ENCODE data around the gene NEK6.

NEK6 gene

DNA sequence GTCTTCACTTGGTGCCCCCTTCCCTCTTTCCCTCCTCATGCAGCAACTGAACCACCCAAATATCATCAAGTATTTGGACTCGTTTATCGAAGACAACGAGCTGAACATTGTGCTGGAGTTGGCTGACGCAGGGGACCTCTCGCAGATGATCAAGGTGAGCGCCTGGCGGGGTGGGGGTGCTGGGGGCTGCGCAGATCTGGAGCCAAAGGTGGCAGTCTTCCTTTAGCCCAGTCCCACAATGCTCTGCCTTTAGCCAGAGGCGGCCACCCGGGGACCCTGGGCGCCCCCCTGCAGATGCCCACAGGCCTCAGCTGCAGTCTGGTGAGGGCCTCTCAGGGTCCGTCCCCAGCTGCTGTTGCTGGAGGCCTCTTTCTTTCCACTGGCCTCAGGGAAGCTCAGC, 63.7 kb downstream of the NEK6 start:
- no peak for DNase-seq (ENCODE audit: low read depth in 2 of 2)

DNA sequence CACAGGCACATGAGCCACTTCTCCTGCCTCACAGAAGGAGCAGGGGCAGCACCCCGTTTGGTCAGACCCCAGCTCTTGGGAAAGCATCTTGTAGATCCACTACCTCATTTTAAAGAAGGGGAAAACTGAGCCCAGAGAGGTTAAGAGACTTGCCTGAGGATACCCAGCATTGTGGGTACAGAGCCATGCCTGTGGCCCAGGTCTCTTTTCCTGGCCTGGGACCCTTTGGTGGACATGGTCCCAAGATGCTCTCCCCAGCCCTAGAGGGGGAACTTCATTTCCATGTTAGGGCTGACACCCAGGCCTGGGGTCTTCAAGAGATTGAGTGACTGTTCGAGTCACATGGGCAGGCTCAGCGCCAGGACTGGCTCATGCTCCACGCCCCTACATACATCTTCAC, 64.2 kb downstream of the NEK6 start:
- no peak for DNase-seq (ENCODE audit: low read depth in 2 of 2)

DNA sequence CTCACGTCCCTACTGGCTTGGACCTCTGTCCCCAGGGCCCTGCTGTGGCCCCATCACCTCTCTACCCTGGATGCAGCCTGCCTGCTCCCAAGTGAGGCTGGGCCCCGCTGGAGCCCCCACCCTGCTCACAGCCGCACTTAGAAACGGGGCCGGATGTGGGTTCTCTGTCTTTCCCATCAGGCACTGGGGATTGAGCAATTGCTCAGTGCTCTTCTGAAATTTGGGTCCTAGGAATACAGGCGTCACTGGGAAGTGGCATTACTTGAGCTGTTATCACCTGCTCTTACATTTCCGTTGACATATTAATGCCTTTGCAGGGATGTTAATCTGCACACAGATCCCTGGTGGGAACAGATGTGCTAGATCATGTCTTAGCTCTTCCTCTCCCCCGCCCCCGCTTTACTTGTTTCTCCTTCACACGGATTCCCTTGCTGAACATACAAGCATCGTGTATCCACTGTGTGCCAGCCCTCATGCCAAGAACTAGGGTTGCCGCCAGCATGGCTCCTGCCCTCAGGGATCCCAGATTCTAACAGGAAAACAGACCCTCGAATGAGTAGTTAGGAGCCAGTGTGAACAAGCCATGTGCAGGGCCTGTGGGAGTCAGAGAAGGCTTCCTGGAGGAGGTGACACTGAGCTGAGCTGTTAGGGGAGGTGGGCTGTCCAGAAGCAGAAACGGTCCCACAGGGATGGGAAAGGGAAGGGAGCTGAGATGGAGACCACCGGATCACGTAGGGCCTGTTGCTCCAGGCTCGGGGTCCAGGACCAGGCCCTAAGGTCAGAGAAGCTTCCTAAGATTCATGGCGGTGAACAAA, 65.1 kb downstream of the NEK6 start:
- no peak for DNase-seq (ENCODE audit: low read depth in 2 of 2)

DNA sequence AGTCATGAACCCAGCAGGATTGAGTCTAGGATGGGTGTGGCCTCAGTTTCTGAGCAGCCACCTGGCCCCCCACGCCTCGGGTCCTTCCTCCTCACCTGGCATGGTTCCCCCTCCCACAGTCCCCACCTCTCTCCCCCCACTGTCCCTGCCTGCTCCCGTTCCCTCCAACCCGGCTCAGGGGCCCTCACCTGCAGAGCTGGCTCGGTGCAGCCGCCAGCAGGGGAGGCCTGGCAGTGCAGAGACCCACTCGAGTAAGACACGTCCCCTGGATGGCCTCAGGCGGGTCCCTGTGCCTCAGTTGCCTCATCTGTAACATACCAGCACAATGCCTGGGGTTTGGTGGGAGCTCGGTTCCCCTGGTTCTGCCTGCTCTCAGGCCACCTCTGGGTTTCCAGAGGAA, 66.2 kb downstream of the NEK6 start:
- no peak for DNase-seq (ENCODE audit: low read depth in 2 of 2)

DNA sequence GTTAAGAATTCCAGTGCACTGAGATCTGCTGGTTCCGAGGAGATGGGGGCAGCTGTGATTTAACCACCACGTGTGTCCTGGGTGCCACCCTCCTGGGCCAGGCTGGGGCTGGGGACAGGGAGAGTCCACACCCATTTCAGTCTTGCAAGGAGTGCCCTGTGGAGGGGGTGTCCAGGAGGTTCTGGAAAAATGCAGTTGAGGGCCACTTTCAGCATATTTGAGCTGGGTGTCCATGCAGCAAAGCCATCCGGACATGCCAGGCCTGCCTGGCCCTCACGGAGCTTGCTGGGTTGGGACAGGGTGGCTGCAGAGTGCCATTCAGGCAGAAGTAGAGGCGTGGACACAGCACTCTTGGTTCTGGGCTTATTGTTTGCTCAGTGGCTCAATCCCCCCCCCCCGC, 68.1 kb downstream of the NEK6 start:
- DNase-seq (ENCODE audit: low read depth in 2 of 2) = no peak

DNA sequence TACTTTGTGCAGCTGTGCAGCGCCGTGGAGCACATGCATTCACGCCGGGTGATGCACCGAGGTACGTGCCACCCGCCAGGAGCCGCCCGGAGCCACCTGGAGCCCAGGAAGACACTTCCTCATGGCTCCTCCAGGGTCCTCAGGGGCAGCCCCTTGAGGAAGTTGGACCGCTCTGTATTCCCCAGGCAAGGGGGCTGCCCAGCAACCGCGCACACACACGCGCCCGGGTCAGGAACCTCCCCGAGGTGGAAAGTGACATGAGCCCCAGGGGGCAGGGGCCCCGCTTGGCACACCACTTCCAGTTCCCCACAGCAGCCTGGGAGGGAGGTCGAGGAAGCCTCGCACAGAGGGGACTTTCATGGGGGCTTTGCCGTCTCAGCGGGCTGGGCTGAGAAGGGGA, 68.6 kb downstream of the NEK6 start:
- DNase-seq (ENCODE audit: low read depth in 2 of 2) = no peak

DNA sequence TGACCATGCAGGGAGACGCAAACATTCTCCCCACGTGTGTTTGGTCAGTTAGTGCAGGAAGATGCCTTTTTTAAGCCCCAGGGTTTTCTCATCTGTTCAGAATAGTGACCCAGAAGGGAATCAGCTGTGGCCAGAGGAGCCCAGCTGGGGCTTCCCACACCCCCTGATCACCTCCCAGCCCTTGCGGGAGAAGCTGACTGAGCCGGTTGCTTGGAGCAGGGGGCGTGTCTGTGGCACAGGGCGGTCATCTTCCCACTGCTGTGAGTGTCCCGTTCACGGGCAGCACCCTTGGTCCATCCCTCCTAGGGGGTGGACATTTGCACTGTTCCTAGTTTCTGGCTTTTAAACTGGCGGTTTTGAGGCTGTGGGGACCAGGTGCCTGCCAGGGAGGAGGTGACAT, 69.7 kb downstream of the NEK6 start:
- DNase-seq (ENCODE audit: low read depth in 2 of 2) = no peak

DNA sequence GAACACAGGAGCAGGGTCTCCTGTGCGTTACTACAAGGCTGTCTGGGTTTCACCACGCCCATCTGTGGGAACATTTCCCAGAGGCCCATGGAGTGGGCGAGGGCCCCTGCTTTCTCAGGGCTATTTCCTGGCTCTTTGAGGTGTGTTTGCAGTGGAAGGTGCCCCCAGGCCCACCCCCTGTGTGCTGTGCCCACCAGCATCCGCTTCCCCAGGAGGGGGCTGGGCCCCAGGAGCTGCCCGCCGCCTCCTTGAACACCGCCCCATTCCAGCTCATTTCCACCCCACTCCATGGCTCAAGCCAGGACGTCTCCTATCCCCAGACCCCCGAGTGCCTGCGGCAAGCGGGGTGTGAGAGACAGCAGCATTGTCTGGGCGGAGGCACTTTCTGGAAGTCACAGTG, 70.5 kb downstream of the NEK6 start:
- DNase-seq (ENCODE audit: low read depth in 2 of 2) = no peak

DNA sequence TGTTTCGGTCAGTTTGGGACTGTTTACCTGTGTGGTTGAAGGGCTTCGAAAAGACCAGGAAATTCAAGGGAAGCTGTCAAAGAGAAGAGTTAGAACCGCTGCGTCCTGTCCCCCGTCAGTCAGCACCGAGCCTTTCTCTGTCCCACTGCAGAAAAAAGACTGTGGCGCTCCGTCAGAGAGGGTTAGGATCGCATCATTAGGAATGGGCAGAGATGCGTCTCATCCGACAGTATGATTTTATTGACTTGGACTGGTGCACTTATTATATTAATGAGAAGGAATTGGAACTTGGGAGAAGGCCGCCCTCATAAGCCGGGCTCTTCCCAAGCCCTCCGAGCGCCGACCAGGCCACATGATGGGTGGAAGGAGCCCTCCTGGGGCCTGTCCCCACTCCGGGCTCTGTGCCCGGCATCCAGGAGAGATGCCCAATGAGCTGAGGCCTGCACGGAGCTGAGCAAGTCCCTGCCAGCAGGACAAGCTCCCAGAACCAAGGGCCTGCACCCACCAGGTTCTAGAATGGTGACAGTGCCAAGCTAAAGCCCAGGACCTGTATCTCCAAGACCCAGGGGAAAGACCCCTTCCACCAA, 71.5 kb downstream of the NEK6 start:
- DNase-seq (ENCODE audit: low read depth in 2 of 2) = no peak

DNA sequence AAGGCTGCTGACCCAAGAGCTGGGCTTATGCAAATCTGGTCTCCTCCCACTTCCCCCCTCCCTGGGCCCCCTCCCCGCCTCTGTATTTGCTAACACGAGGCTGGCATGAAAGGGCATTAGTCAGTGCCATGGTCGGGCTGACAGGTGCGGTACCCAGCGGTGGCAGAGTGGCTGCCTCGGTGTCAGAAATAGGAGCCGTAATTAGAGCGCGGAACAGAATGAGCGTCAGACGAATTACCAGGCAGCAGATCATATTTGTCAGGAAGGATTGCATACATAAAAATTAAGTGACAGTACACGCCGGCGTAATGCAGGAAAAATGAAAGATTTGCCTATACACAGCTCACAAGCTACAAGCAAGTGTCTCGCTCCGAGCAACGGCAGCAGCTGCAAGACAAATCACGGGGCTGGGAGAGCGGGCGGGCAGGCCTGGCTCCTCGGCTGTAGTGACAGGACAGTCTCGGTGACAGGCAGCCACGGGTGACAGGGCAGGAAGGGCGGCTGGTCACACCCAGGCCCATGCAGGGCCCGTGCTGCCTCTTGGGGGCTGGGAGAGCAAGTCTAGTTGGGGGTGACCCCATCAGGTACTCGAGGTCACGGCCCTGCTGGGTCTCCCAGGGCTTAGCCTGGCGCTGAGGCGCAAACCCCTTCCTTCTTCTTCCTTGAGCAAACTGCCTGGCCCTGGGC, 72.4 kb downstream of the NEK6 start:
- DNase-seq (ENCODE audit: low read depth in 2 of 2) = no peak

DNA sequence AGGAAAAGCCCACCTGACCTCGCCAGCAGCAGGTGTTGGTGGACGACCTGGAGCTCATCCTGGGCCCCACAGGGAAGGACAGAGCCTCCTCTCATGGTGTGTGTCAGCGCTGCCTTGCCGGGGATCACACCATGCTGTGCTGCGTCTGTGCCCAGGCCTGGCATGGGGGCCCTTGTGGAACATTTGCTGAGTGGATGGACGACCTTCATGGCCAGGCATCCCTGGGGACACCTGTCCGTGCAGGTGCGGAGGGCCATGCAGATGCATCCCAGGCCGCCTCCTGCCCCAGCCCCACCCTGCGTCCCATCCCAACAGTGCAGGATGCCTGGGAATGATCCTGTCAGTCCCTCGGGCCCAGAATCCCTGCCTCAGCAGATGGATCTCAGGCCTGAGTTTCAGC, 73.8 kb downstream of the NEK6 start:
- no peak for DNase-seq (ENCODE audit: low read depth in 2 of 2)

DNA sequence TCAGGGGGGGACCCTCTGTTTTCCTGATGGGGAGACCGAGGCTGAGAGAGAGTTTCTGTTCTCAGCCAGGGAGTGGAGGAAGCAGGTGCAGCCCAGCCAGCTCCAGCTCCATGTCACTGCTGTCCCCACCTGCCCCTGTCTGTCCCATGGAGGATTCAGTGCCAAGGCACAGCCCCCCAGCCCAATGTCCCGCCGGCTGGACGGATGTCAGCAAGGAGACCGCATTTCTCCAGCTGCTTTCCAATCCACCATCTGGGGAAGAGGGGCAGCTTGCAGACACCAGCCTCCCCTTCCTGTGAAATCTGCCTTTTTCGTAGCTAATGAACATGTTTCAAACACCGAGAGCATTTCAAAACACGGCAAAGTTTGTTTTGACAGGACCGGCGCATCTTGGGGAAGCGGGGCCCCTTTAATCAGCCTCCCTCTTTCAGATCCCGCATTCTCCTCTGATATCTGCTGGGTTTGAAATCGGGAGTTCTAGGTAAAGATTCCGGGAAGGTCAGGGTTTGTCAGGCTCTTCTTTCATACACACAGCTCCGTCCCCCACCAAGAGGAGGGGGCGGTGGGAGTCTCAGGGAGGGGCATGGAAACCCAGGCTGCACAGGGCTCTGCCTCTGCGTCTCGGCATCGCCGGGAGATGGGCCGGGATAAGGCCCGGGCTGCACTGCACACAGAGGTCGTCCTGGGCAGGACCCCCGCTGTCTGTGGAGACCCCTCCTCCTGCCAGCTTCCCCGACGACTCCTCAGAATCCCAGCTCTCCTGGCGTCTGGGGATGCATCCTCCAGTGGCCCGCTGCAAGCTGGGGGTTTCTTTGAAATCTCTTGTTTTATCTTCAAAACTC, 74.8 kb downstream of the NEK6 start:
- DNase-seq (ENCODE audit: low read depth in 2 of 2) = no peak

DNA sequence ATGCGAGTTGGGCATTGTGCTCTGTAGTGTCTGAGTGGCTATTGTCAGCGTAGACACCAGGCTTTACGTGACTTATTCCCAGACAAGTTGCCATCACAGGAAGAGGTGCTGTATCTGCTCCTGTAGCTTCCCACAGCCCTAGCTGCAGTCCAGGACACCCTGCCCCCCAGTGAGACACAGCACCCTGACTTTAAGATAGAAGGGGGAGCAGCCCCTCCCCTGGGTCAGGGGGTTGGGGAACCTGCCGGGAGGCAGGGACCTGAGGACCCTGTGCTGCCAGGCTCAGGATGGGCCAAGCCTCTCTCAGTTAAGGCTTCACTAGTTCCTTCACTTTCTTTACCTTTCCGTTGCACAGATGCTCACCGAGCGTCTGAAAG, 75.4 kb downstream of the NEK6 start:
- DNase-seq (ENCODE audit: low read depth in 2 of 2) = no peak

DNA sequence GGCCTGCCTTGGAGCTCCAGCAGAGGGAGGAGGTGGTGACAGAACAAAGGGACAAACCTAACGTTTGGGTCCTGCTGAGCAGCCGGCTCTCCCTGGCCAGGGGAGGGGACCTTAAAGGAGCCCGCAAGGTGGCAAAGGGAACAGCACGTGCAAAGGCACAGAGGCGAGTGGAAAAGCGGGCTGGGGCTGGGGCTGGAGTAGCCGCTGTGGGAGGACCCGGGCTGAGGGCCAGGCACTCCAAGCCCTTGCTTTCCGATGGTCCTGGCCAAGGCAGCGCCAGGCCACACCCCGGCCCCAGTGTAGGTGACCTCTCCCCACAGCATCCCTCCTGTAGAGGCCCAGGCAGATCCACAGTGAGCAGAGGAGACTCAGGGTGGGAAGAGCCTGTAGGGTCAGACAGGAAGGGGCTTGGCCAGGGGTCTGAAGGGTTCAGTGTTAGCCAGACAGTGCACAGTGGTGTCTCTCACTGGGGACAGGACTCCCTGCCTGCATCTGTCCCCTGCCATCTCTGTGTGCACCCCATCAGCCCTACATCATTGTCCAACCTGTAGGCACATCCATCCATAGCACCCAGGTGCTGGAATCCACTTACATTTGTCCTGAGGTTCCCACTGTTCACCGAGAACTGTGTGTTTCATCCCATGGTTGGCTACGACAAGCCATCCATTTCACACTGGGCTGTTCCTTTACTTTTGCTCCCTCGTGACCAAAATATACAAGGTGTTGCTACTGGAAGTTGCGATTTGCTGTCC, 77.0 kb downstream of the NEK6 start:
- no peak for DNase-seq (ENCODE audit: low read depth in 2 of 2)

DNA sequence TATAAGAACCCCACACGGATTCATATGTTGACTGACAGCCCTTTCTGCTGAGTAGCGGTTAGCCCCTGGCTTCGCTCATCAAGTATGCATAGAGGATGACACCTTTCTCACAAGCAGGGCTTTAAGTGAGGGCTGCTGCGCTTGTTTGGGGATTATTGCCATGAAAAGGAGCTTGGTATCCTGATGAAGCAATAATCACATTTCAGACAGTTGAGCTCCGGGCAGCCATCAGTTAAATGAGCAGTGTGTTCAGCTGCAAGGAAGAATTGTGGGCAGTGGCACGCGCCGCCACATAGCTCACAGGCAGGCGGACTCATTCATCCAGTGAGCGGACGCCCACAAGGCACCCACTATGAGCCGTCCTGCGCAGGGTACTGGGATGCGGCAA, 77.6 kb downstream of the NEK6 start:
- DNase-seq (ENCODE audit: low read depth in 2 of 2) = no peak

DNA sequence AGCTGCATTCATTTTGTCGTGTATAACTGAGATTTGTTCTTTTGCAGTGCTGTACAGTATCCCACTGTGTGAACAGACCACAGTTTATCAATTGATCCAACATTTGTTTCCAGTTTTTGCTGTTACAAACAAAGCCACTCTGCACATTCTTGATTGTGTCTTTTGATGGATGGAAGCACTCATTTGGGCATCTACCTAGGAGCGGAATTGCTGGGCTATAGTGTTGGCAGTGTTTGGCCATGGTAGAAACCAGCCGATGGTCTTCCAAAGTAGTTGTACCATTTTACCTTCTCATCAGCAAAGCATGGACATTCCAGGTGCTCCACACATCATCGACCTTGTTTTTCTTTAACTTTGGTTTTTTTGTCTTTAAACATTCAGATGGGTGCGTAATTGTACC, 79.8 kb downstream of the NEK6 start:
- DNase-seq (ENCODE audit: low read depth in 2 of 2) = no peak

DNA sequence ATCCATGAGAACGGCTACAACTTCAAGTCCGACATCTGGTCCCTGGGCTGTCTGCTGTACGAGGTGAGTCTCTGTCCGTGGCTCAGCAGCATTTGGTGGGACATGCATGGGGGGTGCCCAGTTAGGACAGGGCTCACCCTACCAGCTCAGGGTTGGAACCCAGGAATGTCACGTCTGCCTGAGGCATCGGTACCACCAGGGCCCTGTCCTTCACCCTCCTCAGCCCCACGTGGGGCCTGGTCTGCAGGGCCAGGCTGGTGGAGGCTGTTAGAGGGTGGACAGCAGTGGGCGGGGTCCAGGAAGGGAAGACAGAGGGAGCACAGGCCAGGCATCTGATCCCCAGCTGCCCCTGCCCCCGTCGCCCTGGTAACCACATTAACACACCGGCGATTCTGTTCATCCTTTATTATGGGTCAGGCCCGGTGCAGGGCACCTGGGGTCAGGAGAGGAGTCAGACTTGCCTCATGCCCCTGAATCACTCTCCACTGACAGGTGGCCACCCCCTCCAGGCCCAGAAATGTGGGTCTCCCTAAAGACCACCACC, 81.9 kb downstream of the NEK6 start:
- no peak for DNase-seq (ENCODE audit: low read depth in 2 of 2)

DNA sequence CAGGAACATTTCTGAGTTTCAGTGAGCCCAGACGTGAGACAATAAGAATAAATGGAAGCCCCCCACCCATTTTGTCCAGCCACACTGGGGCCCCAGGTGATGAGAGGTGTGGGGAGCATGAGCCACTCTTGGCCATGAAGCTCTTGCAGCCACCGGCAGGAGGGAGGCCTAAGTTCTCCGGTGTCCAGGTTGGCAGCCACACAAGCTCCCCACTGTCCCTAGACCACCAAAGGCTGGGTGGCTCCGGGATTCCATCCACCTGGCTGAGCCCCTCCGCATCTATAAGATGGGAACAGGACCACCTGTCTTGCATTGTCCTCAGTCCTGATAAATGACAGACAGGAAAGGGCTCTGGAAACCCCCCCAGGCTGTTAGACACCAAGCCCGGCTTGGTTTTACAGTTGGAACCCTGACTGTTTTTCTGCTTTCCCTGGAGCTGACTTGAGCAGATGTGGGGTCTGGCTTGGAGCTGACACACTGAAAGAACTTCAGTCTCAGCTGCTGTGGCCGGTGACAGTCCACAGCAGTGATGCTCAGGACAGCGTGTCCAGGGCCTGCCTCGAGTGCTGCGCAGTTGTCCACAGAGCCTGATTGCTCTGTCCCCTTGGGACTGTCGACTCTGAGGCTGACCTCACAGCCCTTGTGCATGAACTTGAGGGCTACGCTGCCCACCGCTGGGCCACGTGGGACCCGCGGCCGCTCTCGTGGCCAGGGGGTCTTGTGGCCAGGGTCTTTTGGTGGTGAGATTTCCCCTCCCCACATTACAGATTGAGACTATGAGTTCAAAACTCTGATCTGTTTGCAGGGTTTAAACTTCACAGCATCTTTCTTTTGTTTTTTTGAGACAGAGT, 82.7 kb downstream of the NEK6 start:
- DNase-seq (ENCODE audit: low read depth in 2 of 2) = no peak

DNA sequence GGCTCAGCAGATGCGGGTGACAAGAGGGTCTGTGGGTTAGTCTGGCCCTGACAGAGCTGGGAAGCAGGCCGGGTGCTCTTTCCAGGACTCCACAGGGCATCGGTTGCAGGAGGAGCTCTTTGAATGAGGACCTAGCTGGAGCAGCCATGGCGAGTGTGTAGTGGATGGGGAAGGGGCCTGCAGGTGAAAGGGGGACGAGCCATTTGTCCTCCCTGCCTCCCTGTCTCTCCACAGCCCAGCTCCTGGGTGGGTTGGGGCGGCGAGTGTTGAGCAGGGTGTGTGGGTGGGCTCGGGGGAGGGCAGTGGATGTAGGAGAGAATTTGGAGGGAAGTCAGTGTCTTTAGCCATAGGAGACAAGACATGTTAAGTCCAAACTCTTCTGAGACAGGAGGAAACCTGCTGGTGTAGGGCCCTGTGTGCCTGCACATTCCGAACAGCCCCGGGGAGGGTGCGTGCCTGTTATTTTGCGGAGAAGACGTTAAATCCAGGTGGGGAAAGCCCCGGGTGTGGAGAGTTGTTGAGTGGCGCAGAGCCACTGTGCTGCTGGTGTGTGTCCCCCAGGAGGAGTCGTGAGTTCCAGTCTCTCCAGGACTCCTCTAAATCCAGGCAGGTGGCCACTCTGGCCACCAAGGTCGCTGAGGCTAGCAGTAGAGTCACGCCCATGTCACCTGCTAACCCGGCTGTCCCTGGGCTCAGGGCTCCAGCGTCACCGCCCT, 83.9 kb downstream of the NEK6 start:
- no peak for DNase-seq (ENCODE audit: low read depth in 2 of 2)

DNA sequence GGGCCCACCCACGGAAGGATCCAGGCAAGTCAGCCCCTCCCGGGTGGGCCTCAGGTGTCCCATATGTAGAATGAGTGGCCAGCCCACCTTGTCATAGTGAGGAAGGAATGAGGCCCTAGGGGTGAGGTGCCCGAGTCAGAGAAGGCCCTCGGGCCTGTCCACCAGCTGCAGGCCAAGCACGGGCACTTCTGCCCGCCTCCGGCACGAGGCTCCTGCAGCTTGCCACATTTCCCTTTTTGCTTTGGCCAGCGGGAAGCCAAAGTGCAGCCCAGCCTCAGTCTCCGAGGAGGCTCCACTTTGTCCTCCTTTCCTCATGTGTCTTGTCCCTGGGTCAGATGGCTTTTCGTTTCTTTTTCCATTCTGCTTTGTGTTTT, 84.6 kb downstream of the NEK6 start:
- no peak for DNase-seq (ENCODE audit: low read depth in 2 of 2)
